ENCODE measurements around the gene CD82. TPM values are rescaled to one million over a fixed set of nuclear protein-coding genes. Genes with fewer than 3 reads are reported as not detected.

CD82 gene
- total and polyA plus RNA-seq, 12 donors = 18.5 to 70.4 (median 35.2) TPM

DNA sequence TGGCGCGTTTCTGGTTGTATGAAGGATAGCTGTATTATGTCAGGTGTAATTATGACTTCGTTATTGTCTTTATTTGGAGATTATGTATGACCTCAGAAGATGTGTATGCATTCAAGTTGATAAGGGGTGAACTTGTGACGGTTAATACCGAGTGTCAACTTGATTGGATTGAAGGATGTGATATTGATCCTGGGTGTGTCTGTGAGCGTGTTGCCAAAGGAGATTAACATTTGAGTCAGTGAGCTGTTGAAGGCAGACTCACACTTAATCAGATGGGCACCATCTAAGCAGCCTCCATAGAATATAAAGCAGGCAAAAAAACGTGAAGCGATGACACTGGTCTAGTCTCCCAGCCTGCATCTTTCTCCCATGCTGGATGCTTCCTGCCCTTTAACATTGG, 15.3 kb upstream of the CD82 start:
- ATAC-seq (no peak), DNase-seq (no peak)
- no peaks in the 10 kb centered on the region for H3K27me3 ChIP-seq
- no peaks in the 10 kb centered on the region for H3K4me1 ChIP-seq
- H3K4me3 ChIP-seq = no peak overlapping the region
- no peak overlapping the region for H3K27ac ChIP-seq
- intact Hi-C loops (cut with DNase I) = loop anchor here in 2 of 10 donors (10.0 kb wide), 2 partner anchors 355 to 365 kb away; no protein-coding TSS in a partner anchor
- TF ChIP-seq, protein P1, sequence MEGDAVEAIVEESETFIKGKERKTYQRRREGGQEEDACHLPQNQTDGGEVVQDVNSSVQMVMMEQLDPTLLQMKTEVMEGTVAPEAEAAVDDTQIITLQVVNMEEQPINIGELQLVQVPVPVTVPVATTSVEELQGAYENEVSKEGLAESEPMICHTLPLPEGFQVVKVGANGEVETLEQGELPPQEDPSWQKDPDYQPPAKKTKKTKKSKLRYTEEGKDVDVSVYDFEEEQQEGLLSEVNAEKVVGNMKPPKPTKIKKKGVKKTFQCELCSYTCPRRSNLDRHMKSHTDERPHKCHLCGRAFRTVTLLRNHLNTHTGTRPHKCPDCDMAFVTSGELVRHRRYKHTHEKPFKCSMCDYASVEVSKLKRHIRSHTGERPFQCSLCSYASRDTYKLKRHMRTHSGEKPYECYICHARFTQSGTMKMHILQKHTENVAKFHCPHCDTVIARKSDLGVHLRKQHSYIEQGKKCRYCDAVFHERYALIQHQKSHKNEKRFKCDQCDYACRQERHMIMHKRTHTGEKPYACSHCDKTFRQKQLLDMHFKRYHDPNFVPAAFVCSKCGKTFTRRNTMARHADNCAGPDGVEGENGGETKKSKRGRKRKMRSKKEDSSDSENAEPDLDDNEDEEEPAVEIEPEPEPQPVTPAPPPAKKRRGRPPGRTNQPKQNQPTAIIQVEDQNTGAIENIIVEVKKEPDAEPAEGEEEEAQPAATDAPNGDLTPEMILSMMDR (IDR thresholded peaks at IDR 0.05) = no peak
- WGBS, 2 donors = 68 to 76% methylated on average over 8 of the region's 8 CpGs
- H3K9me3 ChIP-seq = peaks cover 0 to 17% (median 0%) of the 10 kb centered on the region in 11 donors
- no peaks in the 10 kb centered on the region for H3K36me3 ChIP-seq

DNA sequence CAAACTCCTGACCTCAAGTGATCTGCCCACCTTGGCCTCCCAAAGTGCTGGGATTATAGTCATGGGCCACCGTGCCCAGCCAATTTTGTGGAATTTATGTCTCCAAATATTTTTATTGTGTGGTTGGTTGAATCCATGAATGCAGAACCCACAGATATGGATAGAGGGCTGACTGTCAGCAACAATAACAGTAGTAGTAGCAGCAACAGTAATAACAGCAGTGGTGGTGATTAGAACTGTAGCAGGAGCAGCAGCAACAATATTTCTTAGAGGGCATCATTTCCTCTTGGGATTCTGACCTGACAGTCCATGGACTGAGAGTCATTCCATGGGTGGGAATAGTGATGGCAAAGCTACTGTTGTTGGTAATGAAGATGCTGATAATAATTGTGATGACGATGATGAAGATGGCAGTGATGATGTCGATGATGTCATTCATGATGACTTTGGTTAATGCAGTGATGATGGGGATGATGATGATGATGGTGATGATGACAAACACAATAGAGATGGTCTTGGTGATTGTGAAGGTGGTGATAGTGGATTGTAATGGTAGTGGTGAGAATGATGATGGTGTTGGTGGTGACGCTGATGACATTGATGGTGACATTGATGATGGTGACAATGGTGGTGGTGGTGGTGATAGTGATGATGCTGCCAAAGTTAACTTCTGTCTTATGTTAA, 13.9 kb upstream of the CD82 start:
- WGBS, 2 donors = 91 to 95% methylated on average over 4 of the region's 4 CpGs
- no peaks in the 10 kb centered on the region for H3K27me3 ChIP-seq
- DNase-seq = no peak
- H3K36me3 ChIP-seq = no peaks in the 10 kb centered on the region
- H3K9me3 ChIP-seq = peaks cover 0 to 11% (median 0%) of the 10 kb centered on the region in 11 donors
- H3K27ac ChIP-seq = no peak overlapping the region
- TF ChIP-seq, protein P1 (IDR thresholded peaks at IDR 0.05) = no peak
- no peak for ATAC-seq
- no peak overlapping the region for H3K4me3 ChIP-seq
- peaks cover 0 to 2% (median 0%) of the 10 kb centered on the region in 9 donors for H3K4me1 ChIP-seq
- intact Hi-C loops (cut with DNase I) = loop anchor here in 3 of 10 donors (2.0 to 10.0 kb wide), 3 partner anchors 353 to 363 kb away; no protein-coding TSS in a partner anchor

DNA sequence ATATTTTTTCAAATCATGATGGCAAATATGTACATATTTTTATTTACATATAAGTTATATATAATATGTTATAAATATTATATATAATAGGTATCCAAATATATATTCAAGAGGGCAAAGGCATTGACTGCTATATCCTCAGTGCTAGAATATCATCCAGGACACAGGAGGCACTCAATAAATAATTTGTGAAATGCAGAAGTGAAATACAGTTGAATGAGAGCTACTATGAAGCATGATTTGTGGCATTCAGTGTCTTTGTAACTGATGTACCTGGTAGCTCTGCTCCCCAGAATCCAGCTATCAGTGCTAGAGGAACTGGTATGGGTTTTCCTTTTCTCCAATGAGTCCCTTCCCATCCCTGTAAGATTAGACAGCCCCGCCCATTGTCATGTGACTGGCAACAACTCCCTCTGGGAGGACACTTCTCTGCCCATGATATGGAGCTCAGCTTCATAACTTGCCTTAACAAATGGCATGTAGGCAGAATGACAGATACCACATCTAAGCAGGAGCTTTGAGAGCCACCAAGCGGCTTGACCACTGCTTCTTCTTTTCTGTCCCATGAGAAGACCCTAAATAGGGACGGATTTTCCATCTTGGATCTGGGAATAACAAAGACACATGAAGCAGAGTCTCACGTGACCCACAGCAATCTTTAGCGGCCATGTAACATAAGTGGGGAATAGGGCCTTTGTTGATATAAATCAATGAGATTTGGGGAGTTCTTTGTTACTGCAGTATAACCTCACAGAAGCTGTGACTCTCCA, 10.2 kb upstream of the CD82 start:
- Histone ChIP-seq H3K9me3 (peaks cover 0 to 11% (median 0%) of the 10 kb centered on the region in 11 donors), H3K27me3 (no peaks in the 10 kb centered on the region), H3K27ac (no peak overlapping the region), H3K4me3 (no peak overlapping the region), H3K36me3 (no peaks in the 10 kb centered on the region), H3K4me1 (peaks cover 0 to 27% (median 6%) of the 10 kb centered on the region in 9 donors)
- no peak for ATAC-seq
- intact Hi-C loops (cut with DNase I) = loop anchor here in 5 of 10 donors (5.0 to 10.0 kb wide), 5 partner anchors 347 to 360 kb away; no protein-coding TSS in a partner anchor
- 93 to 95% methylated on average over 5 of the region's 5 CpGs for WGBS, 2 donors
- no peak for DNase-seq
- TF ChIP-seq, protein P1 (IDR thresholded peaks at IDR 0.05) = no peak

DNA sequence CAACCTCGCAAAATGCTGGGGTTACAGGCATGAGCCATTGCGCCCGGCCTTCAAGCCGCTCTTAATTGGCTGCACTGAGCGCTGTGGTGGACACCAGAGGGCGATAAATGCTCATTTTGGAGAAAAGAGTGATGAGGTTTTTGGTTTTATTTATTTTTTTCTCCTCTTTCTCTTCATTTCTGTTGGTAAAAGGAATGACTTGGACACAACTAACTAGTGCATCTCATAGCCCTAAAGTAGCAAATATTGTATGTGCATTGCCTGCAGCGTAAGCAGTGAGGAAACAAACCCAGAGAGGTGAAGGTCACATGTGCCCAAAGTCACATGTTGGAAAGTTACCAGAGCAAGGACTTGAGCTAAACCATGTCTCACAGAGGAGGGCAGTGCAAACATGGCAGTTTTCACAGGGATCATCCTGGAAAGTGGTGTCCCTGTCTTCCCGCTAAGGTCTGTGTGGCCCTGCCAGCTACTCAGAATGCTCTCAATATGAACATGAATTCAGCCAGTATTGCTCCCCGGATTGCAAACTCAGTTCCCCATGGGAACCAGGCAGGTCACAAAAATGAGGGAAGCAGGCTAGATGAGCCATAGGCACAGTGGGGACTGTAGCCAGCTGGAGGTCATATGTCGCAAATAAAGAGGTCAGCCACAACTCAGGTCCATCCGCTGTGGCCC, 8.6 kb upstream of the CD82 start:
- Histone ChIP-seq H3K9me3 (peaks cover 0 to 11% (median 0%) of the 10 kb centered on the region in 11 donors), H3K27me3 (no peaks in the 10 kb centered on the region), H3K4me3 (no peak overlapping the region), H3K4me1 (peaks cover 0 to 28% (median 6%) of the 10 kb centered on the region in 9 donors), H3K27ac (peak overlapping the region in 1 of 10 donors; percentile 4), H3K36me3 (no peaks in the 10 kb centered on the region)
- intact Hi-C loops (cut with DNase I) = loop anchor here (1.0 to 10.0 kb wide), 8 partner anchors 59 to 358 kb away; no protein-coding TSS in a partner anchor
- DNase-seq (peak; percentile 60 to 69), ATAC-seq (peak; percentile 66 to 95 (median 86))
- 32 to 37% methylated on average over 11 of the region's 11 CpGs for WGBS, 2 donors
- TF ChIP-seq, protein P1 (IDR thresholded peaks at IDR 0.05) = peak; percentile 79 to 90 (median 83)

Measured in heart right ventricle (tissue), 16 donors.